ENCODE measurements around the gene RPSA. TPM values are rescaled to one million over a fixed set of nuclear protein-coding genes. Genes with fewer than 3 reads are reported as not detected.

The RPSA gene
- total and polyA plus RNA-seq, 10 donors: 795 to 3,649 (median 960) TPM

DNA sequence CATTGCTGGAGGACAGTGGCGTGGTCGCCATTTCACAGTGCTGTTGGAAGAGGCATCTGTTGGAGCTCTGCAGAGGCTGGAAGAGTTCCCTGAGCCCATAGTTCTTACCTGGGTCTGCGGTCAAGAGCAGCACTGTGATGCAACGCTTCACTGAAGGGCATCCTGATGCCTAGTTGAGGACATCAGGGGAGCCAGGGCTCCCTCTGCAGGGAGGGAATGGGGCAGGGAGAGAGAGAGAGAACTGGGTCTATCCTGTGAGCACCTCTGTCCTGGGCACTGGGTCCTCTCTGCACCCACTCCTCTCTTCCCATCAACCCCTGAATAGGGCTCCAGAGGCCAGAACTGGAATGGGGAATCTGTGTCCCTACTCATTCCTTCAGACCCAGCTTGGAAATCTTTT lies 37.0 kb downstream of the RPSA start:
- no peak overlapping the region for H3K27ac ChIP-seq
- 85 to 99% (median 86%) methylated on average over 4 of the region's 4 CpGs for WGBS, 5 donors
- intact Hi-C loops (cut with DNase I; ENCODE audit: low total_unique reads): loop anchor here (10.0 kb wide), 1 partner anchor 741 kb away; no protein-coding TSS in a partner anchor
- DNase-seq: no peak
- no peaks in the 10 kb centered on the region for H3K27me3 ChIP-seq (replicated peaks in 1 of 7)
- no peak for TF ChIP-seq POLR2AphosphoS5 (IDR thresholded peaks at IDR 0.05)
- TF ChIP-seq, protein P1, sequence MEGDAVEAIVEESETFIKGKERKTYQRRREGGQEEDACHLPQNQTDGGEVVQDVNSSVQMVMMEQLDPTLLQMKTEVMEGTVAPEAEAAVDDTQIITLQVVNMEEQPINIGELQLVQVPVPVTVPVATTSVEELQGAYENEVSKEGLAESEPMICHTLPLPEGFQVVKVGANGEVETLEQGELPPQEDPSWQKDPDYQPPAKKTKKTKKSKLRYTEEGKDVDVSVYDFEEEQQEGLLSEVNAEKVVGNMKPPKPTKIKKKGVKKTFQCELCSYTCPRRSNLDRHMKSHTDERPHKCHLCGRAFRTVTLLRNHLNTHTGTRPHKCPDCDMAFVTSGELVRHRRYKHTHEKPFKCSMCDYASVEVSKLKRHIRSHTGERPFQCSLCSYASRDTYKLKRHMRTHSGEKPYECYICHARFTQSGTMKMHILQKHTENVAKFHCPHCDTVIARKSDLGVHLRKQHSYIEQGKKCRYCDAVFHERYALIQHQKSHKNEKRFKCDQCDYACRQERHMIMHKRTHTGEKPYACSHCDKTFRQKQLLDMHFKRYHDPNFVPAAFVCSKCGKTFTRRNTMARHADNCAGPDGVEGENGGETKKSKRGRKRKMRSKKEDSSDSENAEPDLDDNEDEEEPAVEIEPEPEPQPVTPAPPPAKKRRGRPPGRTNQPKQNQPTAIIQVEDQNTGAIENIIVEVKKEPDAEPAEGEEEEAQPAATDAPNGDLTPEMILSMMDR (IDR thresholded peaks at IDR 0.05 in 8 of 11, conservative IDR thresholded peaks at IDR 0.05 in 3 of 11): no peak
- H3K36me3 ChIP-seq: no peaks in the 10 kb centered on the region
- H3K4me1 ChIP-seq: peaks cover 0 to 6% (median 4%) of the 10 kb centered on the region in 6 donors
- no peaks in the 10 kb centered on the region for H3K9me3 ChIP-seq
- no peak overlapping the region for H3K4me3 ChIP-seq

DNA sequence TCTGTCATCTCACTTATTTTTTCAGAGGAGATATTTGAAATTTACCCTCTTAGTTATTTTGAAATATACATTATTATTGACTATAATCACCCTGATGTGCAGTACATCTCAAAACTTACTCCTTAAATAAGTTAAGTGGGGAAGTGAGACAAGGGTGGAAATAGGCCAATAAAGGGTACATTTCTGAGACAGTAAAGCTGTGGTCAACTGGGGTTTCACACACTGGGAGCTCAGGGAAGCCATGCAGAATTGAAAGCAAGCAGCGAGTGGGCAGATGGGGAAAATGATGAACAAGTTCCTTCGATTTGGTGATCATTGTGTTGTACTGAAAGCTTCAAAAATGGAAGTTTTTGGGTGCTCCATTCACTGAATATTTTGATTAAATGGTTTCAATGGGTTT lies 39.4 kb downstream of the RPSA start:
- no peak overlapping the region for H3K27ac ChIP-seq
- H3K27me3 ChIP-seq (replicated peaks in 1 of 7): no peaks in the 10 kb centered on the region
- no peak overlapping the region for H3K4me3 ChIP-seq
- WGBS, 5 donors: 46 to 75% (median 59%) methylated on average over 2 of the region's 2 CpGs
- H3K9me3 ChIP-seq: no peaks in the 10 kb centered on the region
- H3K4me1 ChIP-seq: peaks cover 0 to 6% (median 4%) of the 10 kb centered on the region in 6 donors
- H3K36me3 ChIP-seq: no peaks in the 10 kb centered on the region
- intact Hi-C loops (cut with DNase I; ENCODE audit: low total_unique reads): loop anchor here (10.0 kb wide), 1 partner anchor 739 kb away; no protein-coding TSS in a partner anchor
- TF ChIP-seq POLR2A (IDR thresholded peaks at IDR 0.05) (no peak), POLR2AphosphoS5 (IDR thresholded peaks at IDR 0.05) (no peak)
- TF ChIP-seq, protein P1 (IDR thresholded peaks at IDR 0.05 in 8 of 11, conservative IDR thresholded peaks at IDR 0.05 in 3 of 11): no peak
- no peak for DNase-seq

DNA sequence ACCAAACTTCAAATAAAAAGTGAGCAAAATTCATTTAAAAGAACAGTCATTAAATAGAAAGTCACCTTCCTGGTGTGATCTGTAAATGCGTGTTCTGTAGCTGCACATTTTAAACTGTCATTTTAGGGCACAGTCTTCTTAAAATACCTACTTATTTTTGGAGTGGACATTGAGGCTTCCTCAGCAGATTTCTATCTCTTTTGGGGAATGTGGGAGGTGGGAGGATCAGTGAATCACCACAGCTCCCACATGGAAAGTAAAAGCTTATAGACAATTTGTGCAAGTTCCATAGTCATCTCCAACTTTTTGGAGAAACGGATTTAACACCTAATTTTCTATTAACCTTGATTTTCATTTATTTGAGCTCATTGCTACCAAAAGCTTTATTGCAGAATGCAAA lies 39.9 kb downstream of the RPSA start:
- no peaks in the 10 kb centered on the region for H3K9me3 ChIP-seq
- no peak for DNase-seq
- no peaks in the 10 kb centered on the region for H3K27me3 ChIP-seq (replicated peaks in 1 of 7)
- WGBS, 5 donors: 83 to 94% (median 90%) methylated on average over 2 of the region's 2 CpGs
- intact Hi-C loops (cut with DNase I; ENCODE audit: low total_unique reads): loop anchor here (10.0 kb wide), 1 partner anchor 738 kb away; no protein-coding TSS in a partner anchor
- H3K4me3 ChIP-seq: no peak overlapping the region
- TF ChIP-seq, protein P1 (IDR thresholded peaks at IDR 0.05 in 8 of 11, conservative IDR thresholded peaks at IDR 0.05 in 3 of 11): no peak
- TF ChIP-seq POLR2A (IDR thresholded peaks at IDR 0.05) (no peak), POLR2AphosphoS5 (IDR thresholded peaks at IDR 0.05) (no peak)
- H3K27ac ChIP-seq: no peak overlapping the region
- H3K36me3 ChIP-seq: no peaks in the 10 kb centered on the region
- H3K4me1 ChIP-seq: peaks cover 0 to 6% (median 4%) of the 10 kb centered on the region in 6 donors

DNA sequence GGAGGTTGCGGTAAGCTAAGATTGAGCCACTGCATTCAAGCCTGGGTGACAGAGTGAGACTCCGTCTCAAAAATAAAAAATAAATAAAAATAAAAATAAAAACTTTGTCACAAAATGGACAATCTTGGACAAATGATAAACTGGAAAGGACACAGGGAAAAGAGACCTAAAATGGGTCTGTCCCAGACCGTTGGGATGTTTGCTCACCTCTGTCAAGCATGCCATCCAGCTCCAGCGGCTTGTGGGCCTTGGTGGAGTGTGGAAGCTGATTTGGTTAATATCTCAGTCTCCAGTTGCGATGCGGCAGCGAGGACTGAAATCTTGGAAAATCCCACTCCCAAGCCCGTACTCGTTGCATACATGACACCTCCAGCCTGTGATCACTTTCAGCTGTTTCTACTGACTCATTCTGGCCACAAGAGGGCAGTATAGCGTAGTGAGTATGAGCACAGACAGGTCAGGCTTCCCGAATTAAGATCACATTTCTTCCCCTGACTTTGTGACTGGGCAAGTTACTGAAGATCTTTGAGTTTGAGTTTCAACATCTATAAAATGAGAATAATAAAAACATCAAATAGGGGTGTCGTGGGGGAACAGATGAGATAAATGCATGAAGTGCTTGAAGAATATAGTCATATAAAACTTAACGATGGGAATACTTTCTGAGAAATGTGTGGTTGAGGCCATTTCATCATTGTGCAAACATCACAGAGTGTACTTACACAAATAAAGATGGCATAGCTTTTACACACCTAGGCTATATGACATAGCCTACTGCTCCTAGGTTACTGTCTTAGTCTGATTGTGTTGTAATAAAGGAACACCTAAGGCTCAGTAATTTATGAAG lies 41.3 kb downstream of the RPSA start:
- no peaks in the 10 kb centered on the region for H3K27me3 ChIP-seq (replicated peaks in 1 of 7)
- H3K9me3 ChIP-seq: no peaks in the 10 kb centered on the region
- peaks cover 0 to 6% (median 4%) of the 10 kb centered on the region in 6 donors for H3K4me1 ChIP-seq
- no peak overlapping the region for H3K27ac ChIP-seq
- no peak overlapping the region for H3K4me3 ChIP-seq
- no peak for DNase-seq
- no peaks in the 10 kb centered on the region for H3K36me3 ChIP-seq
- TF ChIP-seq, protein P1 (IDR thresholded peaks at IDR 0.05 in 8 of 11, conservative IDR thresholded peaks at IDR 0.05 in 3 of 11): peak; percentile 41 to 90 (median 81)
- TF ChIP-seq POLR2AphosphoS5 (IDR thresholded peaks at IDR 0.05): no peak
- no peak for TF ChIP-seq POLR2A (IDR thresholded peaks at IDR 0.05)
- intact Hi-C loops (cut with DNase I; ENCODE audit: low total_unique reads): loop anchor here (10.0 kb wide), 1 partner anchor 737 kb away; no protein-coding TSS in a partner anchor
- WGBS, 5 donors: 28 to 30% (median 28%) methylated on average over 13 of the region's 13 CpGs
